Tibial nerve (tissue), 3 donors: ENCODE measurements around the gene EXOSC1.

Source experiments
- CTCF ChIP-seq, 5 experiments: fragments of 200-600 bp in 3 of 5; fragments of 450-650 bp in 2 of 5; sonication (generic) in 3 of 5; IDR thresholded peaks; one replicate each; pipeline ENCODE4 v1.5.1; 2016 to 2019; ENCODE audit warnings: antibody characterized with exemption in 5 of 5, mild to moderate bottlenecking in 3 of 5, moderate library complexity in 2 of 5
- POLR2A ChIP-seq, 2 donors: fragments of 450-650 bp; IDR thresholded peaks; one replicate each; pipeline ENCODE4 v1.6.1; 2017; ENCODE audit warnings: antibody characterized with exemption in 2 of 2, mild to moderate bottlenecking in 2 of 2, moderate library complexity in 2 of 2

- TF ChIP-seq CTCF (IDR thresholded peaks at IDR 0.05), result no peak
- no peak for TF ChIP-seq POLR2A (IDR thresholded peaks at IDR 0.05)
Observed at GRCh38 chr10:97445357-97445721, 467 bp downstream of the EXOSC1 start.
